IMR-90 (cell line): ENCODE measurements around the gene PSMD12. TPM values are rescaled to one million over a fixed set of nuclear protein-coding genes. Genes with fewer than 3 reads are reported as not detected.

Experiments used
- ATAC-seq: fragments of 200-7000 bp; cut with Tn5 transposase; 2 replicates; pipeline ENCODE4 v1.9.1; 2020; ENCODE audit warnings: low read depth, mild to moderate bottlenecking, moderate library complexity
- BruUV-seq: library from RNA; stranded (reverse); fragments of 400-500 nt; replicated peaks from 2 replicates; lab custom pipeline; 2021; lab: Mats Ljungman, UMichigan
- CTCF ChIA-PET: fragments of 300-600 bp; formaldehyde crosslinking; extraction: SDS; loops from one replicate; lab custom pipeline; 2021; ENCODE audit warnings: antibody characterized with exemption; lab: Yijun Ruan, JAX
- POLR2A ChIA-PET: fragments of 300-600 bp; sonication (Branson Sonifier 250); formaldehyde crosslinking; loops from one replicate; lab custom pipeline; 2022; ENCODE audit warnings: antibody characterized with exemption; ENCODE audit not compliant: unreplicated experiment; lab: Charles Lee
- DNase-seq: peaks from one replicate; pipeline ENCODE4 v3.0.0; 2013
- H2AFZ ChIP-seq: replicated peaks from 2 replicates; pipeline ENCODE3; 2013; ENCODE audit warnings: low read length, mild to moderate bottlenecking; ENCODE audit not compliant: poor library complexity
- H2AK5ac ChIP-seq: 2 replicates; pipeline ENCODE4 v1.6.1; 2013; ENCODE audit warnings: low read depth, low read length, inconsistent platforms
- H2AK9ac ChIP-seq: replicated peaks from 2 replicates; pipeline ENCODE3; 2013; ENCODE audit warnings: mild to moderate bottlenecking, low read depth, low read length, moderate library complexity; ENCODE audit not compliant: poor library complexity
- H2BK120ac ChIP-seq: 2 replicates; pipeline ENCODE4 v1.6.1; 2013; ENCODE audit warnings: low read depth, low read length, inconsistent platforms
- H2BK15ac ChIP-seq: 3 replicates; pipeline ENCODE4 v1.6.1; 2013; ENCODE audit warnings: low read depth, low read length, inconsistent platforms
- H2BK20ac ChIP-seq: 2 replicates; pipeline ENCODE4 v1.6.1; 2013; ENCODE audit warnings: low read depth, mild to moderate bottlenecking, inconsistent platforms, low read length, moderate library complexity
- H2BK5ac ChIP-seq: 2 replicates; pipeline ENCODE4 v1.6.1; 2013; ENCODE audit warnings: mild to moderate bottlenecking, low read depth, low read length, inconsistent platforms; ENCODE audit not compliant: poor library complexity, severe bottlenecking
- H3K14ac ChIP-seq: replicated peaks from 2 replicates; pipeline ENCODE4 v1.6.1; 2013; ENCODE audit warnings: low read depth, low read length, inconsistent platforms
- H3K18ac ChIP-seq: 2 replicates; pipeline ENCODE4 v1.6.1; 2013; ENCODE audit warnings: low read depth, low read length, control low read depth
- H3K23ac ChIP-seq: 2 replicates; pipeline ENCODE4 v1.6.1; 2013; ENCODE audit warnings: low read depth, low read length, inconsistent platforms
- H3K27ac ChIP-seq: 2 replicates; pipeline ENCODE4 v1.5.1; 2013; ENCODE audit warnings: mild to moderate bottlenecking, control low read depth, low read length; ENCODE audit not compliant: insufficient read depth
- H3K27me3 ChIP-seq: 2 replicates; pipeline ENCODE4 v1.6.1; 2013; ENCODE audit warnings: low read length; ENCODE audit not compliant: control insufficient read depth, insufficient read depth
- H3K36me3 ChIP-seq: 2 replicates; pipeline ENCODE4 v1.6.1; 2013; ENCODE audit warnings: low read length, mixed read lengths; ENCODE audit not compliant: control insufficient read depth, insufficient read depth
- H3K4ac ChIP-seq: 2 replicates; pipeline ENCODE4 v1.6.1; 2013; ENCODE audit warnings: low read depth, low read length, inconsistent platforms
- H3K4me1 ChIP-seq: 2 replicates; pipeline ENCODE4 v1.6.1; 2013; ENCODE audit warnings: low read length, mixed read lengths; ENCODE audit not compliant: control insufficient read depth, insufficient read depth
- H3K4me2 ChIP-seq: 2 replicates; pipeline ENCODE4 v1.6.1; 2013; ENCODE audit warnings: low read depth, mild to moderate bottlenecking, control low read depth, low read length, moderate library complexity
- H3K4me3 ChIP-seq: 2 replicates; pipeline ENCODE4 v1.5.1; 2013; ENCODE audit warnings: low read depth, mild to moderate bottlenecking, control low read depth, low read length, moderate library complexity; ENCODE audit not compliant: insufficient read depth
- H3K56ac ChIP-seq: 2 replicates; pipeline ENCODE4 v1.6.1; 2013; ENCODE audit warnings: low read length, inconsistent platforms; ENCODE audit not compliant: insufficient read depth; ENCODE audit errors: extremely low read depth
- H3K79me1 ChIP-seq, 2 experiments: 2 replicates each; pipeline ENCODE4 v1.6.1; 2013; ENCODE audit warnings: low read length in 2 of 2, inconsistent platforms in 1 of 2, low read depth in 1 of 2
- H3K9ac ChIP-seq: 2 replicates; pipeline ENCODE4 v1.6.1; 2013; ENCODE audit warnings: low read depth, low read length, control low read depth
- H3K9me1 ChIP-seq: 2 replicates; pipeline ENCODE4 v1.6.1; 2013; ENCODE audit warnings: low read length, inconsistent platforms; ENCODE audit not compliant: insufficient read depth
- H3K9me3 ChIP-seq: 2 replicates; pipeline ENCODE4 v1.6.1; 2013; ENCODE audit warnings: low read length; ENCODE audit not compliant: control insufficient read depth, insufficient read depth
- H4K20me1 ChIP-seq: 2 replicates; pipeline ENCODE4 v1.6.1; 2013; ENCODE audit warnings: low read length, inconsistent platforms; ENCODE audit not compliant: insufficient read depth
- H4K5ac ChIP-seq: 2 replicates; pipeline ENCODE4 v1.6.1; 2013; ENCODE audit warnings: mild to moderate bottlenecking, low read depth, low read length, control low read depth
- H4K8ac ChIP-seq, 2 experiments: 2 replicates each; pipeline ENCODE4 v1.6.1; 2013; ENCODE audit warnings: low read depth in 2 of 2, low read length in 2 of 2, control low read depth in 1 of 2, inconsistent platforms in 1 of 2
- H4K91ac ChIP-seq: 2 replicates; pipeline ENCODE4 v1.6.1; 2013; ENCODE audit warnings: low read depth, low read length, inconsistent platforms; ENCODE audit not compliant: insufficient read depth
- BHLHE40 ChIP-seq: fragments of 150-350 bp; IDR thresholded peaks from 2 replicates; pipeline ENCODE4 v1.6.1; 2016; ENCODE audit warnings: mild to moderate bottlenecking, low read depth, low read length
- CEBPB ChIP-seq: IDR thresholded peaks from 2 replicates; pipeline ENCODE4 v1.6.1; 2012; ENCODE audit warnings: low read depth, low read length, improper control_type of control experiment
- CHD1 ChIP-seq: IDR thresholded peaks from 2 replicates; pipeline ENCODE4 v1.6.1; 2012; ENCODE audit warnings: low read depth, low read length, improper control_type of control experiment
- FOS ChIP-seq: fragments of 150-350 bp; IDR thresholded peaks from 2 replicates; pipeline ENCODE4 v1.6.1; 2016; ENCODE audit warnings: low read depth, low read length
- MAFK ChIP-seq: IDR thresholded peaks from 2 replicates; pipeline ENCODE4 v1.6.1; 2012; ENCODE audit warnings: low read depth, low read length, improper control_type of control experiment
- MAZ ChIP-seq: IDR thresholded peaks from 2 replicates; pipeline ENCODE4 v1.6.1; 2012; ENCODE audit warnings: low read depth, mild to moderate bottlenecking, low read length, improper control_type of control experiment, moderate library complexity, borderline replicate concordance
- MXI1 ChIP-seq: IDR thresholded peaks from 2 replicates; pipeline ENCODE4 v1.6.1; 2012; ENCODE audit warnings: low read depth, mild to moderate bottlenecking, low read length, moderate library complexity, borderline replicate concordance
- NFE2L2 ChIP-seq: fragments of 150-350 bp; IDR thresholded peaks from 2 replicates; pipeline ENCODE4 v1.6.1; 2016; ENCODE audit warnings: low read depth, mild to moderate bottlenecking, low read length
- POLR2A ChIP-seq: IDR thresholded peaks from 2 replicates; pipeline ENCODE4 v1.6.1; 2012; ENCODE audit warnings: mild to moderate bottlenecking, low read depth, low read length
- RAD21 ChIP-seq: IDR thresholded peaks from 2 replicates; pipeline ENCODE4 v1.6.1; 2012; ENCODE audit warnings: low read length, improper control_type of control experiment
- RCOR1 ChIP-seq: IDR thresholded peaks from 2 replicates; pipeline ENCODE4 v1.6.1; 2012; ENCODE audit warnings: mild to moderate bottlenecking, low read length, improper control_type of control experiment; ENCODE audit not compliant: insufficient replicate concordance
- RFX5 ChIP-seq: IDR thresholded peaks from 2 replicates; pipeline ENCODE4 v1.8.0; 2012; ENCODE audit warnings: low read depth, mild to moderate bottlenecking, low read length, moderate library complexity
- SMC3 ChIP-seq: fragments of 150-350 bp; IDR thresholded peaks from 2 replicates; pipeline ENCODE4 v1.6.1; 2016; ENCODE audit warnings: low read depth, mild to moderate bottlenecking, antibody characterized with exemption, low read length, moderate library complexity
- WGBS, 2 experiments: methylation state at CpG; one replicate each; pipeline versions ENCODE4 v1.1.5 to v1.1.7; 2013; ENCODE audit warnings: missing lambda C conversion rate in 2 of 2; ENCODE audit not compliant: insufficient read length in 1 of 2; ENCODE audit errors: extremely low coverage in 2 of 2; 5-methylcytosine and 5-hydroxymethylcytosine counted together
- dilution Hi-C: fragments of 300-500 bp; cut with HindIII; formaldehyde crosslinking; loops from one replicate; pipeline ENCODE4 v1.14.3; 2018; ENCODE audit warnings: low sequenced_read_pairs; ENCODE audit not compliant: unreplicated experiment
- in situ Hi-C: fragments of 300-500 bp; cut with MboI; formaldehyde crosslinking; loops from 3 replicates; pipeline ENCODE4 v1.14.3; 2019; ENCODE audit warnings: low sequenced_read_pairs, inconsistent platforms, mixed read lengths
- intact Hi-C: fragments of 100-400 bp; cut with micrococcal nuclease; formaldehyde crosslinking; loops from 2 replicates; pipeline ENCODE4 v1.10.0; 2022
- polyA plus RNA-seq, 3 experiments: library from polyadenylated mRNA; depleted of rRNA; stranded (reverse); fragments of >200 nt; gene quantifications; 2 replicates each; pipeline ENCODE4 v1.2.3, GENCODE V29; 2012; ENCODE audit warnings: low replicate concordance in 1 of 3
- total RNA-seq: library from RNA; depleted of rRNA; stranded (reverse); fragments of >200 nt; gene quantifications from 2 replicates; pipeline ENCODE4 v1.2.3, GENCODE V29; 2012
- TF ChIP-seq, protein P1 (sequence below): conservative IDR thresholded peaks from 2 replicates; pipeline ENCODE4 v1.5.1; 2012; ENCODE audit warnings: mild to moderate bottlenecking, low read depth, low read length, improper control_type of control experiment
- TF ChIP-seq, protein P2 (sequence below): fragments of 150-350 bp; IDR thresholded peaks from 2 replicates; pipeline ENCODE4 v1.6.1; 2017; ENCODE audit warnings: mild to moderate bottlenecking, antibody characterized with exemption, low read length, low read depth
- TF ChIP-seq, protein P3 (sequence below): fragments of 150-350 bp; IDR thresholded peaks from 2 replicates; pipeline ENCODE4 v1.6.1; 2016; ENCODE audit warnings: low read depth, mild to moderate bottlenecking, low read length, moderate library complexity, borderline replicate concordance

PSMD12 gene
- total and polyA plus RNA-seq, 2 of the 4 experiments (the other 2 are of a cell fraction): 17.9 to 39.7 TPM

DNA sequence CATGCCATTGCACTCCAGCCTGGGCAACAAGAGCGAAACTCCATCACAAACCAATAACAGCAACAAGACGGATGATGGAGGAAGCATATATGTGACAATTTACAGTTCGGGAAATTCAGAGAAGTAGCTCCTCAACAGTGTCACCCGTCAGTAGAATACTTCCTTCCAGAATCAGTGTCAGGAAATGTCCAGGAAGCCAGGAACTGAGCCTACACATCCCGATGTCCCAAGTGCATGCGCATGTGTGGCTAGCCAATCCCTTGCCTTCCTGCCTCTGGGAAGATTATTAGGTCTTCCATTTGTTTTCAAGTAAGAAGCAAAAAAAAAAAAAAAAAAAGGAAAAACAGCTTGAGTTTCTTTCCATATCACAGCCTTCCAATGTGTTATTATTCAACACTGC is 9.3 kb upstream of the PSMD12 start:
- WGBS, 2 experiments: no CpG with 5 or more reads among the region's 6 CpGs
- 0 out of 2 replicates have a peak overlapping the region, but pooled peaks have one; percentile 4 for H2AK5ac ChIP-seq
- ATAC-seq (no peak), DNase-seq (no peak)
- no peak overlapping the region for H2BK15ac ChIP-seq
- H4K20me1 ChIP-seq: no peaks in the 10 kb centered on the region
- H3K79me1 ChIP-seq: peaks cover 6 to 13% of the 10 kb centered on the region in 2 experiments
- peaks cover 6% of the 10 kb centered on the region; the same call in 1 of the 2 replicates for H3K9me1 ChIP-seq
- H3K9ac ChIP-seq: no peak overlapping the region
- H3K4me3 ChIP-seq: no peak overlapping the region
- no peak overlapping the region for H3K14ac ChIP-seq
- no peak overlapping the region for H2BK120ac ChIP-seq
- no peak overlapping the region for H3K18ac ChIP-seq
- H2BK5ac ChIP-seq: no peak overlapping the region
- H3K9me3 ChIP-seq: no peaks in the 10 kb centered on the region
- intact Hi-C loops (loop anchor here (2.0 kb wide), 1 partner anchor 255 kb away; no protein-coding TSS in a partner anchor), dilution Hi-C loops (no loop called here), in situ Hi-C loops (no loop called here)
- H3K4ac ChIP-seq: peak overlapping the region; percentile 20; the same call in 1 of the 2 replicates
- no peak overlapping the region for H2AK9ac ChIP-seq
- peaks cover 5% of the 10 kb centered on the region; the same call in 1 of the 2 replicates for H3K4me1 ChIP-seq
- BruUV-seq: no TSS peak
- H3K27ac ChIP-seq: no peak overlapping the region
- H2AFZ ChIP-seq: no peak overlapping the region
- no peaks in the 10 kb centered on the region for H3K27me3 ChIP-seq
- peak overlapping the region; percentile 36 for H2BK20ac ChIP-seq
- no peak overlapping the region for H3K56ac ChIP-seq
- H3K23ac ChIP-seq: no peak overlapping the region
- POLR2A ChIA-PET: no interaction called here
- no peak overlapping the region for H4K91ac ChIP-seq
- H3K4me2 ChIP-seq: no peak overlapping the region
- no peak overlapping the region for H4K5ac ChIP-seq
- TF ChIP-seq RFX5: no peak
- TF ChIP-seq MAFK: no peak
- TF ChIP-seq, protein P1, sequence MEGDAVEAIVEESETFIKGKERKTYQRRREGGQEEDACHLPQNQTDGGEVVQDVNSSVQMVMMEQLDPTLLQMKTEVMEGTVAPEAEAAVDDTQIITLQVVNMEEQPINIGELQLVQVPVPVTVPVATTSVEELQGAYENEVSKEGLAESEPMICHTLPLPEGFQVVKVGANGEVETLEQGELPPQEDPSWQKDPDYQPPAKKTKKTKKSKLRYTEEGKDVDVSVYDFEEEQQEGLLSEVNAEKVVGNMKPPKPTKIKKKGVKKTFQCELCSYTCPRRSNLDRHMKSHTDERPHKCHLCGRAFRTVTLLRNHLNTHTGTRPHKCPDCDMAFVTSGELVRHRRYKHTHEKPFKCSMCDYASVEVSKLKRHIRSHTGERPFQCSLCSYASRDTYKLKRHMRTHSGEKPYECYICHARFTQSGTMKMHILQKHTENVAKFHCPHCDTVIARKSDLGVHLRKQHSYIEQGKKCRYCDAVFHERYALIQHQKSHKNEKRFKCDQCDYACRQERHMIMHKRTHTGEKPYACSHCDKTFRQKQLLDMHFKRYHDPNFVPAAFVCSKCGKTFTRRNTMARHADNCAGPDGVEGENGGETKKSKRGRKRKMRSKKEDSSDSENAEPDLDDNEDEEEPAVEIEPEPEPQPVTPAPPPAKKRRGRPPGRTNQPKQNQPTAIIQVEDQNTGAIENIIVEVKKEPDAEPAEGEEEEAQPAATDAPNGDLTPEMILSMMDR: no peak
- TF ChIP-seq, protein P2, sequence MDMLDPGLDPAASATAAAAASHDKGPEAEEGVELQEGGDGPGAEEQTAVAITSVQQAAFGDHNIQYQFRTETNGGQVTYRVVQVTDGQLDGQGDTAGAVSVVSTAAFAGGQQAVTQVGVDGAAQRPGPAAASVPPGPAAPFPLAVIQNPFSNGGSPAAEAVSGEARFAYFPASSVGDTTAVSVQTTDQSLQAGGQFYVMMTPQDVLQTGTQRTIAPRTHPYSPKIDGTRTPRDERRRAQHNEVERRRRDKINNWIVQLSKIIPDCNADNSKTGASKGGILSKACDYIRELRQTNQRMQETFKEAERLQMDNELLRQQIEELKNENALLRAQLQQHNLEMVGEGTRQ: no peak
- TF ChIP-seq, protein P3, sequence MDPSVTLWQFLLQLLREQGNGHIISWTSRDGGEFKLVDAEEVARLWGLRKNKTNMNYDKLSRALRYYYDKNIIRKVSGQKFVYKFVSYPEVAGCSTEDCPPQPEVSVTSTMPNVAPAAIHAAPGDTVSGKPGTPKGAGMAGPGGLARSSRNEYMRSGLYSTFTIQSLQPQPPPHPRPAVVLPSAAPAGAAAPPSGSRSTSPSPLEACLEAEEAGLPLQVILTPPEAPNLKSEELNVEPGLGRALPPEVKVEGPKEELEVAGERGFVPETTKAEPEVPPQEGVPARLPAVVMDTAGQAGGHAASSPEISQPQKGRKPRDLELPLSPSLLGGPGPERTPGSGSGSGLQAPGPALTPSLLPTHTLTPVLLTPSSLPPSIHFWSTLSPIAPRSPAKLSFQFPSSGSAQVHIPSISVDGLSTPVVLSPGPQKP: no peak
- no peak for TF ChIP-seq RAD21
- TF ChIP-seq NFE2L2: no peak
- no peak for TF ChIP-seq RCOR1
- no peak for TF ChIP-seq CEBPB
- TF ChIP-seq MXI1: no peak
- no peak for TF ChIP-seq SMC3
- no peak for TF ChIP-seq MAZ
- TF ChIP-seq CHD1: no peak
- no peak for TF ChIP-seq BHLHE40
- no peak for TF ChIP-seq POLR2A
- TF ChIP-seq FOS: no peak
- H4K8ac ChIP-seq: no peak overlapping the region
- H3K36me3 ChIP-seq: no peaks in the 10 kb centered on the region
- CTCF ChIA-PET: interaction anchor here (0.6 to 2.1 kb wide), 4 partner anchors 16 to 311 kb away, joined by 3 to 9 read pairs (median 6); no protein-coding TSS in a partner anchor
